Measurements from ENCODE around the gene U2AF2.

GRCh38 chr19:55652311-55653128 lies 2.3 kb upstream of the U2AF2 start:
- TF ChIP-seq CTCF (IDR thresholded peaks at IDR 0.05), result no peak
- no peak for TF ChIP-seq EP300 (IDR thresholded peaks at IDR 0.05)
- TF ChIP-seq POLR2A (IDR thresholded peaks at IDR 0.05; ENCODE audit: low read depth), result no peak
- no peak for TF ChIP-seq POLR2AphosphoS5 (IDR thresholded peaks at IDR 0.05)
